Natural killer cell (primary cell): ENCODE measurements around the gene AUTS2. TPM values are rescaled to one million over a fixed set of nuclear protein-coding genes. Genes with fewer than 3 reads are reported as not detected.

Experiments
- ATAC-seq, 3 donors: fragments of 150-1000 bp in 2 of 3; fragments of 200-7000 bp in 1 of 3; cut with Tn5 transposase; 1 replicate in 1 of 3; 2 replicates in 2 of 3; pipeline ENCODE4 v1.10.0; 2021; ENCODE audit warnings: mild to moderate bottlenecking in 2 of 3, moderate library complexity in 2 of 3
- DNase-seq, 2 donors: peaks; one replicate each; pipeline versions ENCODE4 v3.0.0 to v3.0.0-alpha.2; 2013 to 2021; ENCODE audit warnings: mixed read lengths in 1 of 2
- H3K27ac ChIP-seq: one replicate; pipeline ENCODE4 v1.5.1; 2013; ENCODE audit warnings: mild to moderate bottlenecking, low read length
- H3K27me3 ChIP-seq: one replicate; pipeline ENCODE4 v1.6.1; 2013; ENCODE audit warnings: low read length; ENCODE audit not compliant: control insufficient read depth, insufficient read depth
- H3K36me3 ChIP-seq: one replicate; pipeline ENCODE4 v1.6.1; 2013; ENCODE audit warnings: low read length; ENCODE audit not compliant: control insufficient read depth, insufficient read depth
- H3K4me1 ChIP-seq: one replicate; pipeline ENCODE4 v1.6.1; 2013; ENCODE audit warnings: low read length; ENCODE audit not compliant: control insufficient read depth, insufficient read depth
- H3K4me3 ChIP-seq: one replicate; pipeline ENCODE4 v1.5.1; 2013; ENCODE audit warnings: low read length
- H3K9me3 ChIP-seq: one replicate; pipeline ENCODE4 v1.6.1; 2013; ENCODE audit warnings: low read length; ENCODE audit not compliant: control insufficient read depth, insufficient read depth
- H3K27ac Mint-ChIP-seq, 2 donors: one replicate each; pipeline ENCODE4 v1.8.0; 2022; ENCODE audit warnings: mild to moderate bottlenecking in 2 of 2, mixed read lengths in 2 of 2, moderate library complexity in 1 of 2
- H3K27me3 Mint-ChIP-seq, 2 donors: one replicate each; pipeline ENCODE4 v1.8.0; 2022; ENCODE audit warnings: low read depth in 2 of 2, mixed read lengths in 2 of 2
- H3K36me3 Mint-ChIP-seq: one replicate; pipeline ENCODE4 v1.8.0; 2022; ENCODE audit warnings: mixed read lengths
- H3K4me1 Mint-ChIP-seq, 2 donors: one replicate each; pipeline ENCODE4 v1.8.0; 2022; ENCODE audit warnings: mixed read lengths in 2 of 2
- H3K4me3 Mint-ChIP-seq: one replicate; pipeline ENCODE4 v1.8.0; 2022; ENCODE audit warnings: mild to moderate bottlenecking, moderate library complexity, mixed read lengths
- H3K9me3 Mint-ChIP-seq, 2 donors: one replicate each; pipeline ENCODE4 v1.8.0; 2022; ENCODE audit warnings: mixed read lengths in 2 of 2
- CTCF ChIP-seq: fragments of 200-600 bp; IDR thresholded peaks from one replicate; pipeline ENCODE4 v1.8.0; 2022; ENCODE audit warnings: antibody characterized with exemption
- WGBS: methylation state at CpG from one replicate; pipeline ENCODE4 v1.1.7; 2013; ENCODE audit warnings: missing lambda C conversion rate; ENCODE audit not compliant: insufficient coverage; 5-methylcytosine and 5-hydroxymethylcytosine counted together
- intact Hi-C: fragments of 100-400 bp; cut with micrococcal nuclease; formaldehyde crosslinking; loops from one replicate; pipeline ENCODE4 v1.14.2; 2022
- total RNA-seq, 4 donors: library from RNA; stranded (reverse); fragments of 120-200 nt in 1 of 4; gene quantifications; one replicate each; pipeline versions ENCODE4 v1.2.3 to v1.2.4, GENCODE V29; 2013 to 2022

AUTS2 gene
- total RNA-seq, 3 donors from 2014 or later (not counting 1 experiment from before 2014, with no cell fraction given), result 147 to 197 (median 155) TPM

- DNase-seq, result no peak
- H3K9me3 Mint-ChIP-seq, result no peaks in the 10 kb centered on the region
- H3K4me1 Mint-ChIP-seq, result peaks cover 10% of the 10 kb centered on the region in 2 donors
- Histone ChIP-seq H3K27ac (no peak overlapping the region), H3K36me3 (no peaks in the 10 kb centered on the region), H3K4me1 (no peaks in the 10 kb centered on the region), H3K9me3 (no peaks in the 10 kb centered on the region), H3K4me3 (no peak overlapping the region), H3K27me3 (no peaks in the 10 kb centered on the region)
- no peak for TF ChIP-seq CTCF
- H3K27me3 Mint-ChIP-seq, result no peaks in the 10 kb centered on the region
- WGBS, result 82% methylated on average over 9 of the region's 9 CpGs
- H3K36me3 Mint-ChIP-seq, result no peaks in the 10 kb centered on the region
- intact Hi-C loops, result no loop called here
- H3K4me3 Mint-ChIP-seq, result no peak overlapping the region
- no peak overlapping the region for H3K27ac Mint-ChIP-seq
- ATAC-seq, result no peak
These were observed 175.4 kb downstream of the AUTS2 start for GRCh38 chr7:69773535-69774225.

GRCh38 chr7:69775231-69775771 is 177.0 kb downstream of the AUTS2 start:
- WGBS, result 96% methylated on average over 6 of the region's 6 CpGs
- no peak overlapping the region for H3K4me3 Mint-ChIP-seq
- DNase-seq (no peak), ATAC-seq (no peak)
- Histone ChIP-seq H3K27ac (no peak overlapping the region), H3K4me1 (no peaks in the 10 kb centered on the region), H3K4me3 (no peak overlapping the region), H3K9me3 (no peaks in the 10 kb centered on the region), H3K27me3 (no peaks in the 10 kb centered on the region), H3K36me3 (no peaks in the 10 kb centered on the region)
- H3K27me3 Mint-ChIP-seq, result no peaks in the 10 kb centered on the region
- no peaks in the 10 kb centered on the region for H3K4me1 Mint-ChIP-seq
- no peaks in the 10 kb centered on the region for H3K9me3 Mint-ChIP-seq
- H3K36me3 Mint-ChIP-seq, result no peaks in the 10 kb centered on the region
- H3K27ac Mint-ChIP-seq, result no peak overlapping the region
- intact Hi-C loops, result no loop called here
- TF ChIP-seq CTCF, result no peak

- WGBS, result 100% methylated on average over 1 of the region's 1 CpG
- Histone ChIP-seq H3K36me3 (no peaks in the 10 kb centered on the region), H3K4me3 (no peak overlapping the region), H3K9me3 (no peaks in the 10 kb centered on the region), H3K27me3 (no peaks in the 10 kb centered on the region), H3K27ac (no peak overlapping the region), H3K4me1 (no peaks in the 10 kb centered on the region)
- Mint-ChIP-seq H3K36me3 (no peaks in the 10 kb centered on the region), H3K27ac (no peak overlapping the region), H3K9me3 (no peaks in the 10 kb centered on the region), H3K4me1 (no peaks in the 10 kb centered on the region), H3K27me3 (no peaks in the 10 kb centered on the region), H3K4me3 (no peak overlapping the region)
- intact Hi-C loops, result no loop called here
- DNase-seq, result no peak
- no peak for TF ChIP-seq CTCF
- ATAC-seq, result no peak
These were observed 178.3 kb downstream of the AUTS2 start for GRCh38 chr7:69776611-69777010.

GRCh38 chr7:69778138-69778537 is 179.9 kb downstream of the AUTS2 start:
- DNase-seq, result no peak
- Mint-ChIP-seq H3K4me3 (no peak overlapping the region), H3K27ac (no peak overlapping the region), H3K9me3 (no peaks in the 10 kb centered on the region), H3K4me1 (no peaks in the 10 kb centered on the region), H3K27me3 (no peaks in the 10 kb centered on the region), H3K36me3 (no peaks in the 10 kb centered on the region)
- Histone ChIP-seq H3K9me3 (no peaks in the 10 kb centered on the region), H3K4me3 (no peak overlapping the region), H3K27ac (no peak overlapping the region), H3K27me3 (no peaks in the 10 kb centered on the region), H3K4me1 (no peaks in the 10 kb centered on the region), H3K36me3 (no peaks in the 10 kb centered on the region)
- no peak for ATAC-seq
- TF ChIP-seq CTCF, result no peak
- intact Hi-C loops, result no loop called here
